Cardiac fibroblast (primary cell): ENCODE data around the gene CABCOCO1.
A peak's percentile ranks its signal among the peaks of the same experiment; 100 is the strongest.

Source experiments
- DNase-seq, 2 donors: peaks; one replicate each; pipeline versions ENCODE4 v3.0.0 to v3.0.0-alpha.2; 2010; ENCODE audit warnings: low read depth in 2 of 2
- H3K4me3 ChIP-seq, 2 donors: replicated peaks in 1 of 2; 1 replicate in 1 of 2; 2 replicates in 1 of 2; pipeline ENCODE4 v1.5.1; 2011; ENCODE audit warnings: low read depth in 2 of 2, low read length in 2 of 2, mild to moderate bottlenecking in 2 of 2, moderate library complexity in 1 of 2
- TF ChIP-seq, protein P1 (sequence below): IDR thresholded peaks from one replicate; pipeline ENCODE4 v1.5.1; 2011; ENCODE audit warnings: low read depth, mild to moderate bottlenecking, low read length, inconsistent platforms

Gene CABCOCO1

DNA sequence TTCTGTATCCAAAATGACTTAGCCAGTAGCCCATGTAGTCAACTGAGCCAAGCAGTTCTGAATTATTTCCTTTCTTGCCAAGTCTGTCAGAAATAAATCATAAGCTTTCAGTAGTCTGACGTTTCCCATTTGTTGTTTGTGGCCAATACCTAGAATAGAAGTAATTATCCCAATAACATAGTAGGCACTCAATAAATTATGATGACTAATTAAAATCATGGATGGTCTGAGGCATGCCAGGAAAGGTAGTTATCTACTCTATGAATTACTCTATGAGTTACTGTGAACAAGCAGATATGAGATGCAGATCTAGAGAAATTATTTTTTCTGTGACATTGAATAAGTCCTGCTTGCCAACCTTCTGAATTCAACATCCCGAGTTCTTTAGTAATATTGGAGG lies 2.3 kb downstream of the CABCOCO1 start:
- DNase-seq, result no peak
- H3K4me3 ChIP-seq, result no peak overlapping the region
- TF ChIP-seq, protein P1, sequence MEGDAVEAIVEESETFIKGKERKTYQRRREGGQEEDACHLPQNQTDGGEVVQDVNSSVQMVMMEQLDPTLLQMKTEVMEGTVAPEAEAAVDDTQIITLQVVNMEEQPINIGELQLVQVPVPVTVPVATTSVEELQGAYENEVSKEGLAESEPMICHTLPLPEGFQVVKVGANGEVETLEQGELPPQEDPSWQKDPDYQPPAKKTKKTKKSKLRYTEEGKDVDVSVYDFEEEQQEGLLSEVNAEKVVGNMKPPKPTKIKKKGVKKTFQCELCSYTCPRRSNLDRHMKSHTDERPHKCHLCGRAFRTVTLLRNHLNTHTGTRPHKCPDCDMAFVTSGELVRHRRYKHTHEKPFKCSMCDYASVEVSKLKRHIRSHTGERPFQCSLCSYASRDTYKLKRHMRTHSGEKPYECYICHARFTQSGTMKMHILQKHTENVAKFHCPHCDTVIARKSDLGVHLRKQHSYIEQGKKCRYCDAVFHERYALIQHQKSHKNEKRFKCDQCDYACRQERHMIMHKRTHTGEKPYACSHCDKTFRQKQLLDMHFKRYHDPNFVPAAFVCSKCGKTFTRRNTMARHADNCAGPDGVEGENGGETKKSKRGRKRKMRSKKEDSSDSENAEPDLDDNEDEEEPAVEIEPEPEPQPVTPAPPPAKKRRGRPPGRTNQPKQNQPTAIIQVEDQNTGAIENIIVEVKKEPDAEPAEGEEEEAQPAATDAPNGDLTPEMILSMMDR, result no peak

DNA sequence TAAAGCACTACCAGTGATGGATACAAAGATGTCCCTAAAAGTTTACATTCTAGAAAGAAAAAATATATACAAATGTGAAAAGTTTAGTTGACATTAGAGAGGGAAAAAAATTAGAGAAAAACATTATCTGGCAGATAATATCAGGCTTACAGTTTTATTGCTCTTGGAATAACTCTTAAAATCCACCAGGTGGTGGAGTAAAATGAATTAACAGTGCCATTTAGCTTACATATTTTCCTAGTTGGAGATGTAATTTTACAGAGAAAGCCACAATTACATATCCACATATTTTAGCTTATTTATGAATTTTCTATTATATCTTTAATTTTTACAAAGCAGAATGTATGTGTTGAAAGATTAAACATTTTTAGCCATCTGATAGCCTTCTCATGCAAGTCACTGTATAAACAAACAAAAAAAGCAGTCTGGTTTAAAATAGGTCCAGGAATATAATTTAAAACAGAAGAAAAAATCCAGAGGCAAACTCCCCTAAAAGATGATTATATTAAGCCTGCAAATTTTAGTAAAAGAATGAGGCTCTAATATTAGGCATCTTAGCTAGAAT lies 6.5 kb downstream of the CABCOCO1 start:
- peak in 1 of 2 donors; percentile 2 for DNase-seq
- H3K4me3 ChIP-seq, result no peak overlapping the region
- TF ChIP-seq, protein P1, result no peak

DNA sequence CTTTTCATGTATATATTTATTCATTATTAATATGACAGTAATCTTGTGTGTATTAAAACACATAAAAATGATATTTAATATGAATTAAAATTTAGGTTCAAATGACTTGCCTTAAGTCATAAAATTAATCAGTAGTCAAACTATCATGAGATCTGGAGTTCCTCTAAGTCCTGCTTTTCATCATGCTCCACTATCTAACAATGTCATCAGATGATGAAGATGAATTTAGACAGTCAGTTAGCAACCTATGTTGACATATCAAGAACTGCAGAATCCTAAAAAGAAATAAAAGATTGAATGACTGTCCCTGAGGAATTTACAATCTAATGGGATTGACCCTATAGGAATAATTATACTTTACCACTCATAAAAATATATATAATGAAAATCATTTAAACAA lies 7.1 kb downstream of the CABCOCO1 start:
- no peak for DNase-seq
- H3K4me3 ChIP-seq, result no peak overlapping the region
- TF ChIP-seq, protein P1, result no peak

DNA sequence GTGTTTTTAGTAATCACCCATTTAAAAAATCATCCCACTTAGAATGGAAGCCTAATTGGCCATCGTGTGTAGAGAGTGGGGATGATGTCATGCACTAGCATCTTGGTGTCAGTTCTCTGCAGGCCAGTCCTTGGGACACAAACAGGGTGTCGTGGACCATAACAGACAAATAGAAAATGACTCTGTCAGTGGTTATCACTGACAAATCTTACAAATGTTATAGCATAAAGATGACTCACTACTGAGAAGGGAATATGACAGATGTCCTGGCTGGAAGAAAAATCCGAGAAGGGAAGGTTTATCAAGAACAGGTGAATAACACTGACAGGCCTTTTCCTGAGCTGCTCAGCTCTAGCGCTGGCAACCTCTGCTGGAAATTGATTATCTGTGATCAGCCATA lies 10.6 kb downstream of the CABCOCO1 start:
- DNase-seq, result no peak
- no peak overlapping the region for H3K4me3 ChIP-seq
- TF ChIP-seq, protein P1, result no peak

DNA sequence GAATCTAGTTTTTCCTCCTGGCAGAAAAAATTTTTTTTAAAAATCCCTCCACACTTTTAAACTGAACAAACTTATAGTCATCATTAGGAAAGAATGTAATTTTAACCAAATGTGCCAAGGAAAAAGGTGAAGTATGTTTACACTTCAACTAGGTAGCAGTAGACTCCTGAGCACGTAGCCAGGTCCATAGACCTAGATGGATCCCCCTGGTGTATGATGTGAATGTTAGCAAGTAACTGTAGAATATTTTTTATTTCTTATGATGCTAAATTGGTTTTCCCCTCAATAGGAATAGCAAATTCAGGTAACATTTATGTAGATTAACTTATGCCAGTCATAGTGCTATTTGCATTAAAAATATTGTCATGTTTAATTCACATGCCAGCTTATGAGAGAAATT lies 19.6 kb downstream of the CABCOCO1 start:
- TF ChIP-seq, protein P1, result no peak
- no peak for DNase-seq
- no peak overlapping the region for H3K4me3 ChIP-seq

DNA sequence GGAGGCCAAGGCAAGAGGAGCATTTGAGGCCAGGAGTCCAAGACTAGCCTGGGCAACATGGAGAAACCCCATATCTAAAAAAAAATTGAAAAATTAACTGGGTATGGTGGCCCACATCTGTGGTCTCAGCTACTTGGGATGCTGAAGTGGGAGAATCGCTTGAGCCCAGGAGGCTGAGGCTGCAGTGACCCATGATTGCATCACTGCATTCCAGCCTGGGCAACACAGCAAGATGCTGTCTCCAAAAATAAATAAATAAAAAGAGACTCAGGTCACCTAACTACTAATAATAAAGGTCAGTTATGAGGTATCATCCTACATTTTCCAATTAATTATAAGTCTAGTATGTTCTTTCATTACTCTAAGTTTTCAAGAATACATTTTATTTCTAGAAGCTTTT lies 20.6 kb downstream of the CABCOCO1 start:
- TF ChIP-seq, protein P1, result no peak
- no peak overlapping the region for H3K4me3 ChIP-seq

DNA sequence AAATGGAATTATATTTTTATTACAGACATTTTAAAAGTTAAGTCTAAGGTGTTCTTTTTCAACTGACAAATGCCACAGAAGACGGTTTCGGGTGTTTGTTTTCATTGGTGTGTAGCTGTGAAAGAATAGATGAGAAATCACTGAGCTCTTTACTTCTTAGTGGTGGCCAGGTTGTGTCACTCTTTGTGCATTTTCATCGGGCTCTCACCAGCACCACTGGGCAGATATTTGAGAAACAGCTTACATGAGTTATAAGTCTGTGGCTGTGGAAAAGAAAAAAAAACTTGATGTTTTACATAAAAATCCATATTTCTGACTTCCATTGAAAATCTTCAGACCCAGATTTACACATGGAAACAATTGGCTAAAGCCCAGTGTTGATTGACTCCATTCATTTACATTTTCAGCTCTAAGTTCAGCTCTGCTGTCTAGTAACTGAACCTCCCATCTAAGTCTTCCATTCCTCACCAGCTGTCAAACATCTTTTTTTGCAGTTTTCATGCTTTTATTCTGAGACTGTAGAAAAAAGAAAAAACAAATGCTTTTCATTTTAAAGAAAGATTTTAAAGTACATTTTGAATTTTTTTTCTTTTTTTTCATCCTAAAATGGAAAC lies 22.3 kb downstream of the CABCOCO1 start:
- H3K4me3 ChIP-seq, result no peak overlapping the region
- no peak for DNase-seq
- TF ChIP-seq, protein P1, result no peak

More for the DNA sequence above, 20.6 kb downstream of the CABCOCO1 start:
- DNase-seq, result no peak
